Gastroesophageal sphincter (tissue), 3 donors: ENCODE measurements around the gene TEX29.

Source experiments
- CTCF ChIP-seq, 4 experiments: fragments of 200-600 bp in 2 of 4; fragments of 450-650 bp in 2 of 4; sonication (generic) in 1 of 4; IDR thresholded peaks; one replicate each; pipeline ENCODE4 v1.5.1; 2017 to 2019; ENCODE audit warnings: antibody characterized with exemption in 4 of 4, mild to moderate bottlenecking in 2 of 4, moderate library complexity in 2 of 4
- EP300 ChIP-seq: sonication (generic); formaldehyde crosslinking; IDR thresholded peaks from one replicate; pipeline ENCODE4 v1.6.1; 2017; ENCODE audit warnings: antibody characterized with exemption, mild to moderate bottlenecking
- POLR2AphosphoS5 ChIP-seq: sonication (generic); formaldehyde crosslinking; IDR thresholded peaks from one replicate; pipeline ENCODE4 v1.6.1; 2017; ENCODE audit warnings: antibody characterized with exemption

- no peak for TF ChIP-seq CTCF (IDR thresholded peaks at IDR 0.05)
- no peak for TF ChIP-seq POLR2AphosphoS5
- no peak for TF ChIP-seq EP300
Observed at GRCh38 chr13:111372651-111373425, 52.4 kb downstream of the TEX29 start.
